DND-41 (cell line): Measurements from ENCODE around the gene MOB3B.

ENCODE experiments used
- CTCF ChIP-seq: IDR thresholded peaks from 2 replicates; pipeline ENCODE4 v1.5.1; 2012; ENCODE audit warnings: borderline replicate concordance, low read length, moderate library complexity, mild to moderate bottlenecking; ENCODE audit not compliant: poor library complexity, severe bottlenecking; ENCODE audit errors: extremely low read depth
- EZH2 ChIP-seq: IDR thresholded peaks from 3 replicates; pipeline ENCODE4 v1.6.1; 2012; ENCODE audit warnings: borderline replicate concordance, low read depth, mild to moderate bottlenecking, moderate library complexity, low read length, inconsistent platforms; ENCODE audit not compliant: severe bottlenecking

- TF ChIP-seq EZH2 (no peak), CTCF (no peak)
Measured at GRCh38 chr9:27437652-27438373, 91.8 kb downstream of the MOB3B start.
